ENCODE measurements around the gene ARL11.
"Not testable (repeated sequence)": the region's sequence is repeated elsewhere in the genome, so short reads cannot be mapped to it uniquely, and the experiment has no call there.

ARL11 gene

GRCh38 chr13:49602005-49602404, 26.3 kb upstream of the ARL11 start:
- H3K9me3 Mint-ChIP-seq = no peaks in the 10 kb centered on the region
- H3K4me3 Mint-ChIP-seq = no peak overlapping the region
- no peak for DNase-seq
- no peak for TF ChIP-seq CTCF (IDR thresholded peaks at IDR 0.05)
- H3K27me3 Mint-ChIP-seq (ENCODE audit: low read depth, poor library complexity) = peaks cover 7% of the 10 kb centered on the region
- no peaks in the 10 kb centered on the region for H3K36me3 Mint-ChIP-seq (ENCODE audit: low read depth)
- H3K4me1 Mint-ChIP-seq = peaks cover 16% of the 10 kb centered on the region
- no peak overlapping the region for H3K27ac Mint-ChIP-seq

- H3K36me3 Mint-ChIP-seq (ENCODE audit: low read depth); H3K4me3 Mint-ChIP-seq; H3K27ac Mint-ChIP-seq; H3K27me3 Mint-ChIP-seq (ENCODE audit: low read depth, poor library complexity); DNase-seq; H3K9me3 Mint-ChIP-seq: not testable (repeated sequence)
- H3K4me1 Mint-ChIP-seq = peaks cover 22% of the 10 kb centered on the region
These were observed 25.7 kb upstream of the ARL11 start for GRCh38 chr13:49602615-49603014.

GRCh38 chr13:49604570-49604969, 23.7 kb upstream of the ARL11 start:
- peaks cover 24% of the 10 kb centered on the region for H3K4me1 Mint-ChIP-seq
- H3K27ac Mint-ChIP-seq = peak overlapping the region; percentile 38
- no peak for DNase-seq
- no peaks in the 10 kb centered on the region for H3K36me3 Mint-ChIP-seq (ENCODE audit: low read depth)
- no peak overlapping the region for H3K4me3 Mint-ChIP-seq
- no peak for TF ChIP-seq CTCF (IDR thresholded peaks at IDR 0.05)
- H3K27me3 Mint-ChIP-seq (ENCODE audit: low read depth, poor library complexity) = peaks cover 6% of the 10 kb centered on the region
- H3K9me3 Mint-ChIP-seq = no peaks in the 10 kb centered on the region

- peak; percentile 75 for DNase-seq
- Mint-ChIP-seq H3K27me3 (ENCODE audit: low read depth, poor library complexity) (peaks cover 7% of the 10 kb centered on the region), H3K4me3 (no peak overlapping the region), H3K9me3 (peaks cover 5% of the 10 kb centered on the region), H3K27ac (peak overlapping the region; percentile 79), H3K36me3 (ENCODE audit: low read depth) (no peaks in the 10 kb centered on the region), H3K4me1 (peaks cover 24% of the 10 kb centered on the region)
- TF ChIP-seq CTCF (IDR thresholded peaks at IDR 0.05) = peak; percentile 72
These were observed 21.3 kb upstream of the ARL11 start for GRCh38 chr13:49606747-49607648.

GRCh38 chr13:49607761-49608160, 20.5 kb upstream of the ARL11 start:
- Mint-ChIP-seq H3K27me3 (ENCODE audit: low read depth, poor library complexity) (peaks cover 7% of the 10 kb centered on the region), H3K4me3 (no peak overlapping the region), H3K27ac (peak overlapping the region; percentile 79), H3K4me1 (peaks cover 24% of the 10 kb centered on the region), H3K36me3 (ENCODE audit: low read depth) (no peaks in the 10 kb centered on the region), H3K9me3 (peaks cover 12% of the 10 kb centered on the region)
- TF ChIP-seq CTCF (IDR thresholded peaks at IDR 0.05) = no peak
- DNase-seq = no peak

- H3K27ac Mint-ChIP-seq = no peak overlapping the region
- H3K36me3 Mint-ChIP-seq (ENCODE audit: low read depth) = no peaks in the 10 kb centered on the region
- TF ChIP-seq CTCF (IDR thresholded peaks at IDR 0.05) = no peak
- H3K9me3 Mint-ChIP-seq = peaks cover 12% of the 10 kb centered on the region
- peaks cover 23% of the 10 kb centered on the region for H3K4me1 Mint-ChIP-seq
- H3K27me3 Mint-ChIP-seq (ENCODE audit: low read depth, poor library complexity) = peaks cover 7% of the 10 kb centered on the region
- no peak for DNase-seq
- no peak overlapping the region for H3K4me3 Mint-ChIP-seq
These were observed 19.5 kb upstream of the ARL11 start for GRCh38 chr13:49608651-49609331.
